ENCODE data around the gene SLC35E4.
"Not testable (repeated sequence)": the region's sequence is repeated elsewhere in the genome, so short reads cannot be mapped to it uniquely, and the experiment has no call there.

SLC35E4 gene

GRCh38 chr22:30609260-30610185 lies 26.1 kb upstream of the SLC35E4 start:
- Histone ChIP-seq H3K4me3 (no peak overlapping the region), H4K20me1 (no peaks in the 10 kb centered on the region), H3K36me3 (no peaks in the 10 kb centered on the region), H3K4me2 (peak overlapping the region; percentile 95), H3K27ac (peak overlapping the region; percentile 49; the same call in 1 of the 2 replicates), H3K4me1 (peaks cover 59% of the 10 kb centered on the region), H3K9ac (peak overlapping the region; percentile 34; the same call in 1 of the 2 replicates), H3K27me3 (no peaks in the 10 kb centered on the region), H3K9me3 (no peaks in the 10 kb centered on the region)
- TF ChIP-seq Cebpa-rat (IDR thresholded peaks at IDR 0.05) = no peak

GRCh38 chr22:30610299-30610698 lies 25.3 kb upstream of the SLC35E4 start:
- H3K9ac ChIP-seq = no peak overlapping the region
- no peak for TF ChIP-seq Cebpa-rat (IDR thresholded peaks at IDR 0.05)

GRCh38 chr22:30611197-30611596 lies 24.4 kb upstream of the SLC35E4 start:
- H3K4me2 ChIP-seq = no peak overlapping the region
- no peaks in the 10 kb centered on the region for H3K9me3 ChIP-seq
- no peaks in the 10 kb centered on the region for H3K36me3 ChIP-seq

More at GRCh38 chr22:30610299-30610698, 25.3 kb upstream of the SLC35E4 start:
- peak overlapping the region; percentile 95 for H3K4me2 ChIP-seq
- no peaks in the 10 kb centered on the region for H3K27me3 ChIP-seq
- no peaks in the 10 kb centered on the region for H3K36me3 ChIP-seq
- no peaks in the 10 kb centered on the region for H3K9me3 ChIP-seq
- peaks cover 52% of the 10 kb centered on the region for H3K4me1 ChIP-seq
- H4K20me1 ChIP-seq = no peaks in the 10 kb centered on the region
- no peak overlapping the region for H3K4me3 ChIP-seq
- H3K27ac ChIP-seq = no peak overlapping the region

GRCh38 chr22:30612789-30613188 lies 22.8 kb upstream of the SLC35E4 start:
- no peaks in the 10 kb centered on the region for H3K27me3 ChIP-seq
- no peak overlapping the region for H3K9ac ChIP-seq
- no peak overlapping the region for H3K4me2 ChIP-seq
- TF ChIP-seq Cebpa-rat (IDR thresholded peaks at IDR 0.05) = no peak
- no peak overlapping the region for H3K4me3 ChIP-seq
- no peaks in the 10 kb centered on the region for H3K9me3 ChIP-seq
- H3K27ac ChIP-seq = no peak overlapping the region
- H3K4me1 ChIP-seq = peaks cover 29% of the 10 kb centered on the region
- H3K36me3 ChIP-seq = no peaks in the 10 kb centered on the region
- H4K20me1 ChIP-seq = no peaks in the 10 kb centered on the region

More at GRCh38 chr22:30611197-30611596, 24.4 kb upstream of the SLC35E4 start:
- peaks cover 44% of the 10 kb centered on the region for H3K4me1 ChIP-seq
- H4K20me1 ChIP-seq = no peaks in the 10 kb centered on the region
- H3K4me3 ChIP-seq = no peak overlapping the region
- no peak overlapping the region for H3K27ac ChIP-seq
- H3K9ac ChIP-seq = no peak overlapping the region
- no peaks in the 10 kb centered on the region for H3K27me3 ChIP-seq
- TF ChIP-seq Cebpa-rat (IDR thresholded peaks at IDR 0.05) = no peak

GRCh38 chr22:30614268-30614667 lies 21.3 kb upstream of the SLC35E4 start:
- H3K9me3 ChIP-seq = no peaks in the 10 kb centered on the region
- H4K20me1 ChIP-seq = no peaks in the 10 kb centered on the region
- peaks cover 14% of the 10 kb centered on the region for H3K4me1 ChIP-seq
- H3K27ac ChIP-seq = no peak overlapping the region
- TF ChIP-seq Cebpa-rat (IDR thresholded peaks at IDR 0.05) = no peak
- no peak overlapping the region for H3K4me3 ChIP-seq
- H3K27me3 ChIP-seq = no peaks in the 10 kb centered on the region
- no peaks in the 10 kb centered on the region for H3K36me3 ChIP-seq
- H3K4me2 ChIP-seq = no peak overlapping the region
- H3K9ac ChIP-seq = no peak overlapping the region

DNA sequence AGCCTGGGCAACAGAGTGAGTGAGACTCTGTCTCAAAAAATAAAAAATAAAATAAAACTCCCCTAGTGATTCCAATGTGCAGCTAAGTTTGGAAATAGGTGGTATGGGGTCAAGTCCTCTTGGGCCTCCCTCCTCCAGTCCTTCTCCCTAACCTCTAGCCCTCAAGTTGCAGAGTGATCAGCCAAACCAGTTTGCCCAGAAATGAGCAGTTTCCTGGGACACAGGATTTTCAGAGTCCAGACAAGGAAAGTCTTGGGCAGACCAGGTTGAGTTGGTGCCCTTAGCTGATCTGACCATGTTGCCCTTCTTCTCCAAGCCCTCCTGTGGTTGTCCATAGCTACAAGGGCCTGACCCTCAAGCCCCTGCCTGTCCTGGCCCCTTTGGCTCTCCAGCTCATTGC lies 20.7 kb upstream of the SLC35E4 start:
- no peak overlapping the region for H3K4me2 ChIP-seq
- no peak overlapping the region for H3K4me3 ChIP-seq
- H4K20me1 ChIP-seq = no peaks in the 10 kb centered on the region
- no peaks in the 10 kb centered on the region for H3K27me3 ChIP-seq
- H3K9ac ChIP-seq = no peak overlapping the region
- H3K9me3 ChIP-seq = no peaks in the 10 kb centered on the region
- no peaks in the 10 kb centered on the region for H3K36me3 ChIP-seq
- no peak overlapping the region for H3K27ac ChIP-seq
- no peak for TF ChIP-seq Cebpa-rat (IDR thresholded peaks at IDR 0.05)
- peaks cover 8% of the 10 kb centered on the region for H3K4me1 ChIP-seq

- Histone ChIP-seq H4K20me1 (no peaks in the 10 kb centered on the region), H3K4me2 (no peak overlapping the region), H3K36me3 (no peaks in the 10 kb centered on the region), H3K27me3 (no peaks in the 10 kb centered on the region), H3K9me3 (no peaks in the 10 kb centered on the region), H3K27ac (no peak overlapping the region), H3K9ac (no peak overlapping the region), H3K4me3 (no peak overlapping the region), H3K4me1 (peaks cover 1% of the 10 kb centered on the region)
- TF ChIP-seq Cebpa-rat (IDR thresholded peaks at IDR 0.05) = no peak
Measured at GRCh38 chr22:30615543-30615954, 20.0 kb upstream of the SLC35E4 start.

GRCh38 chr22:30617819-30618218 lies 17.8 kb upstream of the SLC35E4 start:
- H3K4me2 ChIP-seq = no peak overlapping the region
- no peaks in the 10 kb centered on the region for H3K4me1 ChIP-seq
- no peak for TF ChIP-seq Cebpa-rat (IDR thresholded peaks at IDR 0.05)
- H3K9ac ChIP-seq = no peak overlapping the region
- H3K27ac ChIP-seq = no peak overlapping the region
- no peaks in the 10 kb centered on the region for H3K27me3 ChIP-seq
- H3K4me3 ChIP-seq = no peak overlapping the region
- no peaks in the 10 kb centered on the region for H4K20me1 ChIP-seq
- no peaks in the 10 kb centered on the region for H3K36me3 ChIP-seq
- no peaks in the 10 kb centered on the region for H3K9me3 ChIP-seq

DNA sequence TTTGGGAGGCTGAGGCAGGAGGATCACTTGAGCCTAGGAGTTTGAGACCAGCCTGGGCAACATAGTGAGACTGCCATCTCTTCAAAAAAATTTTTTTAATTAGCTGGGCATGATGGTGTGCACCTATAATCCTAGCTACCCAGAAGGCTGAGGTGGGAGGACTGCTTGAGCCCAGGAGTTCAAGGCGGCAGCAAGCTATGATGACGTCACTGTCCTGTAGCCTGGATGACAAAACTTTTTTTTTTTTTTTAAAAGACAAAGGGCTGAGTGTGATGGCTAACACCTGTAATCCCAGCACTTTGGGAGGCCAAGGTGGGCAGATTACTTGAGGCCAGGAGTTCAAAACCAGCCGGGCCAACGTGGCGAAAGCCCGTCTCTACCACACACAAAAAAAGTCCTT lies 15.7 kb upstream of the SLC35E4 start:
- H3K36me3 ChIP-seq, H4K20me1 ChIP-seq, H3K4me1 ChIP-seq, H3K27ac ChIP-seq, H3K27me3 ChIP-seq, H3K4me3 ChIP-seq, H3K9me3 ChIP-seq, H3K9ac ChIP-seq, H3K4me2 ChIP-seq: not testable (repeated sequence)

DNA sequence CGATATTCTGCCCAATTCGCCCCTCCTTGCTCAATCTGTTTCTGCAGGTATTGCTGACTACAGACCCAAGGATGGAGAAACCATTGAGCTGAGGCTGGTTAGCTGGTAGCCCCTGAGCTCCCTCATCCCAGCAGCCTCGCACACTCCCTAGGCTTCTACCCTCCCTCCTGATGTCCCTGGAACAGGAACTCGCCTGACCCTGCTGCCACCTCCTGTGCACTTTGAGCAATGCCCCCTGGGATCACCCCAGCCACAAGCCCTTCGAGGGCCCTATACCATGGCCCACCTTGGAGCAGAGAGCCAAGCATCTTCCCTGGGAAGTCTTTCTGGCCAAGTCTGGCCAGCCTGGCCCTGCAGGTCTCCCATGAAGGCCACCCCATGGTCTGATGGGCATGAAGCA lies 9.2 kb upstream of the SLC35E4 start:
- Histone ChIP-seq H3K9ac (0 out of 2 replicates have a peak overlapping the region, but pooled peaks have one; percentile 7), H3K9me3 (no peaks in the 10 kb centered on the region), H3K27ac (no peak overlapping the region), H3K4me2 (peak overlapping the region; percentile 42), H3K36me3 (no peaks in the 10 kb centered on the region), H3K27me3 (no peaks in the 10 kb centered on the region), H3K4me3 (no peak overlapping the region), H4K20me1 (no peaks in the 10 kb centered on the region), H3K4me1 (peaks cover 15% of the 10 kb centered on the region)
- TF ChIP-seq Cebpa-rat (IDR thresholded peaks at IDR 0.05) = no peak
